ENCODE measurements around the gene IL17F. TPM values are rescaled to one million over a fixed set of nuclear protein-coding genes. Genes with fewer than 3 reads are reported as not detected.

Gene IL17F
- total and polyA plus RNA-seq, 2 experiments from 2014 or later = not detected

DNA sequence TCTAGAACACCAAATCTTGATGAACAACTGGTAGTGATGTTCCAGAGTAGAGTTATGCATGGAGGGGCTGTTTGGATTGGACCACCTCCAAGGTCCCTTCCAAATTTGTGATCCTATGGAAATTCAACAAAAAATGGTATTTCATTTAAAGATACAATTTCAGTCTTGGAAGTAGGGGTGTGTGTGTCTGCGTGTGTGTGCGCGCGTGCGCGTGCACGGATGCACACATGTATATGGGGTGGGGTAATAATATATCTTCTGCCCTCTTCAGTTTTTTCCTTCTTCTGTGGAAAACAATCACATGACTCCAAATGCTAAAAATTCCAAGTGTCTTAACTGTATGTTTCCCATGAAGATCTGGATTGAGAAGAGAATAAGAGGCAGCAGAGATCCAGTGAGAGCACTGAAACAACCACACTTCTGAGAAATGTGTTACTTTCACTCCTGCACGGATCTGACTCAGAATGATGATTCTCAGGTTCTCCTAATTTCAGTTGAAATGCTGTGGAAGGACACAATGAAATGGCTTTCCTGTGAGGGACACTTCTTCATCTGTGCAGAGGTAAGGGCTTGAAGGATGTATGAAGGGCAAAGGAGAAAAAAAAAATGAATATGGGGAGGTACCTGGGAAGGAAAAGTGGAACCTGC, 10.6 kb upstream of the IL17F start:
- Histone ChIP-seq H3K36me3 (ENCODE audit: low read depth) (no peaks in the 10 kb centered on the region), H3K4me1 (ENCODE audit: insufficient read depth) (peaks cover 9% of the 10 kb centered on the region; the same call in 1 of the 2 replicates), H3K9me2 (ENCODE audit: insufficient read depth) (no peaks in the 10 kb centered on the region), H2AFZ (no peak overlapping the region), H3K4me2 (ENCODE audit: unreplicated experiment) (no peak overlapping the region), H3K79me2 (ENCODE audit: insufficient read depth) (no peaks in the 10 kb centered on the region), H4K20me1 (ENCODE audit: insufficient read depth) (no peaks in the 10 kb centered on the region), H3K27me3 (replicated peaks; ENCODE audit: insufficient read depth) (peaks cover 17% of the 10 kb centered on the region; the same call in 1 of the 2 replicates), H3K4me3 (no peak overlapping the region), H3K9ac (no peak overlapping the region), H3K9me3 (ENCODE audit: low read depth) (no peaks in the 10 kb centered on the region), H3F3A (ENCODE audit: insufficient read depth) (no peaks in the 10 kb centered on the region), H3K27ac (no peak overlapping the region)
- in situ Hi-C loops (cut with MboI) = no loop called here
- no peak for TF ChIP-seq EZH2 (IDR thresholded peaks at IDR 0.05; ENCODE audit: insufficient read depth, poor library complexity, severe bottlenecking)
- TF ChIP-seq EZH2phosphoT487 (IDR thresholded peaks at IDR 0.05; ENCODE audit: insufficient read depth, low read depth) = no peak
- 95 to 98% methylated on average over 8 of the region's 8 CpGs for WGBS, 2 experiments (ENCODE audit: low coverage in 1 of 2, low lambda C conversion rate in 2 of 2, missing lambda C conversion rate in 2 of 2)
- no peak for DNase-seq

GRCh38 chr6:52253494-52253893, 9.2 kb upstream of the IL17F start:
- Histone ChIP-seq H3F3A (ENCODE audit: insufficient read depth) (no peaks in the 10 kb centered on the region), H3K9me2 (ENCODE audit: insufficient read depth) (no peaks in the 10 kb centered on the region), H3K4me3 (no peak overlapping the region), H3K27ac (no peak overlapping the region), H3K36me3 (ENCODE audit: low read depth) (no peaks in the 10 kb centered on the region), H3K27me3 (replicated peaks; ENCODE audit: insufficient read depth) (peaks cover 29% of the 10 kb centered on the region), H3K4me2 (ENCODE audit: unreplicated experiment) (no peak overlapping the region), H4K20me1 (ENCODE audit: insufficient read depth) (no peaks in the 10 kb centered on the region), H3K79me2 (ENCODE audit: insufficient read depth) (no peaks in the 10 kb centered on the region), H3K9ac (no peak overlapping the region), H2AFZ (no peak overlapping the region), H3K9me3 (ENCODE audit: low read depth) (no peaks in the 10 kb centered on the region), H3K4me1 (ENCODE audit: insufficient read depth) (peaks cover 9% of the 10 kb centered on the region; the same call in 1 of the 2 replicates)
- DNase-seq = peak; percentile 64
- TF ChIP-seq EZH2 (IDR thresholded peaks at IDR 0.05; ENCODE audit: insufficient read depth, poor library complexity, severe bottlenecking) (no peak), EZH2phosphoT487 (IDR thresholded peaks at IDR 0.05; ENCODE audit: insufficient read depth, low read depth) (no peak)
- in situ Hi-C loops (cut with MboI) = no loop called here
- WGBS, 2 experiments (ENCODE audit: low coverage in 1 of 2, low lambda C conversion rate in 2 of 2, missing lambda C conversion rate in 2 of 2) = 1 to 2% methylated on average over 9 of the region's 9 CpGs

DNA sequence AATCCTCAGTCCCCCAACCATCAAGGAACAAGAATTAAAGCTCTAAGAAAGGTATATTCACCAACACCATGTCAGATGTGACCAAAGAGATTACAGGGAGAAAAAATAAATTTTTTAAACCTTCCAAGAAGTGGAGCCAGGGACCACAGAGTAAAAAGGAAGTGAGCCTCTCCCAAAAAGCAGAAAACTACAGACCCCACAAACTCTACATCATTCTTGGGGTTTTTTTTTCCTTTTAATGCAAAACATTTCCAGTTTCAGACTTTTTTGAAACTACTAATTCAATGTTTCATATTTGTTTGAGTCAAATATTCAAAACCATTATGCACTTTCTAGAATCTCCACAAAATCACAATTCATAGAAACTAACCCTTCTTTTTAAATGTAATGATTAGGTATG, 6.8 kb upstream of the IL17F start:
- no peaks in the 10 kb centered on the region for H4K20me1 ChIP-seq (ENCODE audit: insufficient read depth)
- peaks cover 9% of the 10 kb centered on the region; the same call in 1 of the 2 replicates for H3K4me1 ChIP-seq (ENCODE audit: insufficient read depth)
- in situ Hi-C loops (cut with MboI) = no loop called here
- H3K9me2 ChIP-seq (ENCODE audit: insufficient read depth) = no peaks in the 10 kb centered on the region
- TF ChIP-seq EZH2phosphoT487 (IDR thresholded peaks at IDR 0.05; ENCODE audit: insufficient read depth, low read depth) (no peak), EZH2 (IDR thresholded peaks at IDR 0.05; ENCODE audit: insufficient read depth, poor library complexity, severe bottlenecking) (no peak)
- no peak overlapping the region for H3K4me2 ChIP-seq (ENCODE audit: unreplicated experiment)
- H3K4me3 ChIP-seq = no peak overlapping the region
- no peaks in the 10 kb centered on the region for H3F3A ChIP-seq (ENCODE audit: insufficient read depth)
- no peaks in the 10 kb centered on the region for H3K36me3 ChIP-seq (ENCODE audit: low read depth)
- peaks cover 34% of the 10 kb centered on the region for H3K27me3 ChIP-seq (replicated peaks; ENCODE audit: insufficient read depth)
- no peaks in the 10 kb centered on the region for H3K9me3 ChIP-seq (ENCODE audit: low read depth)
- H3K9ac ChIP-seq = no peak overlapping the region
- no peaks in the 10 kb centered on the region for H3K79me2 ChIP-seq (ENCODE audit: insufficient read depth)
- DNase-seq = no peak
- H3K27ac ChIP-seq = no peak overlapping the region
- no peak overlapping the region for H2AFZ ChIP-seq

DNA sequence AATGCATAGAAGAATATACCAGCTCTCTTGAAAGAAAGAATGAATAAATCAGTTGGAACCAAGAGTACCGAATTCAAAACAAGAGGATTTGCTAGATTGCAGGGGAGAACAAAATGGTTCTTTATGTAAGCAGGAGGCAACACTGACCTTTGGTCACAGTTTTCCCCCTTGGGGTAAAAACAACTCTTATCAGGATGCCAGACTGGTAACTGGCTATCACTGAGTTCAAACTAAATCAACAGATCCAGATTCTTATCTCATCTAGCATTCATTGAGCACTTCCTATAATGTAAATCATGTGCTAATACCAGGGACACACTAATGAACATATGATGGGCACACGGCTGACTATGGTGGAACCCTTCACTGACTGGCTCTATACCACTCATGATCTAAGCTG, 4.8 kb upstream of the IL17F start:
- TF ChIP-seq EZH2phosphoT487 (IDR thresholded peaks at IDR 0.05; ENCODE audit: insufficient read depth, low read depth) (no peak), EZH2 (IDR thresholded peaks at IDR 0.05; ENCODE audit: insufficient read depth, poor library complexity, severe bottlenecking) (no peak)
- H4K20me1 ChIP-seq (ENCODE audit: insufficient read depth) = no peaks in the 10 kb centered on the region
- H3K9ac ChIP-seq = no peak overlapping the region
- H3K36me3 ChIP-seq (ENCODE audit: low read depth) = no peaks in the 10 kb centered on the region
- WGBS, 2 experiments (ENCODE audit: low coverage in 1 of 2, low lambda C conversion rate in 2 of 2, missing lambda C conversion rate in 2 of 2) = 36 to 47% methylated on average over 2 of the region's 2 CpGs
- H3K9me2 ChIP-seq (ENCODE audit: insufficient read depth) = no peaks in the 10 kb centered on the region
- peaks cover 8% of the 10 kb centered on the region; the same call in 1 of the 2 replicates for H3K4me1 ChIP-seq (ENCODE audit: insufficient read depth)
- H2AFZ ChIP-seq = no peak overlapping the region
- no peak for DNase-seq
- H3K79me2 ChIP-seq (ENCODE audit: insufficient read depth) = no peaks in the 10 kb centered on the region
- in situ Hi-C loops (cut with MboI) = no loop called here
- H3K4me3 ChIP-seq = no peak overlapping the region
- H3K9me3 ChIP-seq (ENCODE audit: low read depth) = no peaks in the 10 kb centered on the region
- no peak overlapping the region for H3K4me2 ChIP-seq (ENCODE audit: unreplicated experiment)
- peaks cover 44% of the 10 kb centered on the region for H3K27me3 ChIP-seq (replicated peaks; ENCODE audit: insufficient read depth)
- H3K27ac ChIP-seq = no peak overlapping the region
- no peaks in the 10 kb centered on the region for H3F3A ChIP-seq (ENCODE audit: insufficient read depth)

Data from GM23248 (cell line).